Pancreas (tissue), 10 donors: ENCODE data around the gene SSBP3. TPM values are rescaled to one million over a fixed set of nuclear protein-coding genes. Genes with fewer than 3 reads are reported as not detected.

Source experiments
- ATAC-seq, 4 donors: fragments of 200-7000 bp; cut with Tn5 transposase; one replicate each; pipeline versions ENCODE4 v1.8.0 to v1.9.1; 2020; ENCODE audit warnings: mild to moderate bottlenecking in 4 of 4, moderate library complexity in 4 of 4
- DNase-seq, 6 donors: peaks; one replicate each; pipeline ENCODE4 v3.0.0-alpha.2; 2020
- FAIRE-seq: peaks from 2 replicates; lab custom pipeline; 2012; peaks lifted over from hg19 to GRCh38; lab: Jason Lieb, UNC
- H3K27ac ChIP-seq, 4 donors: fragments of 200-600 bp; sonication (generic); 1 replicate in 3 of 4; 2 replicates in 1 of 4; pipeline versions ENCODE4 v1.5.0 to v1.8.0; 2020
- H3K27me3 ChIP-seq, 4 donors: fragments of 200-600 bp; one replicate each; pipeline ENCODE4 v1.8.0; 2021
- H3K36me3 ChIP-seq, 3 donors: fragments of 200-600 bp; sonication (generic) in 1 of 3; one replicate each; pipeline versions ENCODE4 v1.5.0 to v1.8.0; 2020 to 2021
- H3K4me1 ChIP-seq, 3 donors: fragments of 200-600 bp; one replicate each; pipeline ENCODE4 v1.8.0; 2021
- H3K4me3 ChIP-seq, 4 donors: fragments of 200-600 bp; sonication (generic) in 2 of 4; one replicate each; pipeline versions ENCODE4 v1.5.0 to v1.8.0; 2020 to 2021
- H3K9me3 ChIP-seq, 4 donors: fragments of 200-600 bp; one replicate each; pipeline ENCODE4 v1.8.0; 2021
- CTCF ChIP-seq, 4 donors: fragments of 200-600 bp; sonication (generic) in 3 of 4; IDR thresholded peaks; one replicate each; pipeline versions ENCODE4 v1.5.0 to v1.8.0; 2021; ENCODE audit warnings: antibody characterized with exemption in 4 of 4
- WGBS, 2 donors: extraction: QIAGEN DNeasy Blood & Tissue Kit; methylation state at CpG; one replicate each; pipeline ENCODE4 v1.1.7; 2013; 5-methylcytosine and 5-hydroxymethylcytosine counted together
- intact Hi-C, 3 donors: fragments of 100-400 bp; cut with DNase I; formaldehyde crosslinking; loops; one replicate each; pipeline versions ENCODE4 v1.11.1 to v1.14.2; 2022
- polyA plus RNA-seq, 2 donors: library from polyadenylated mRNA; stranded (reverse); fragments of 200-250 nt; gene quantifications; one replicate each; pipeline ENCODE4 v1.2.3, GENCODE V29; 2013
- total RNA-seq, 6 donors: library from RNA; stranded (reverse); fragmentation: NEBNext Ultra II Directional in 4 of 6; extraction: Animal tissue kit (Norgen Biotek cat#: 25700) in 4 of 6; gene quantifications; one replicate each; pipeline versions ENCODE4 v1.2.1 to v1.2.4, GENCODE V29; 2021 to 2023
- donor health status: healthy with polysubstance abuse.
- donor health status: DM: no; HTN: no; CAD: no; lungs with moderate emphysema.
- donor health status: DM: no; HTN: no; CAD: no.
- donor health status: control.
- donor health status: control.
- donor health status: Bipolar disorder and iron deficiency.
- donor health status: DM: yes; HTN: yes; CAD: no.
- donor health status: DM: no; HTN: no; CAD: no.
- donor health status: DM: no; HTN: no; CAD: no.
- donor health status: DM: yes; HTN: yes; CAD: no.

Gene SSBP3
- total and polyA plus RNA-seq, 8 donors, result 16.4 to 31.0 (median 22.9) TPM

GRCh38 chr1:54292002-54292911, 113.9 kb downstream of the SSBP3 start:
- Histone ChIP-seq H3K36me3 (no peaks in the 10 kb centered on the region), H3K27ac (peak overlapping the region in 1 of 4 donors; percentile 37), H3K9me3 (no peaks in the 10 kb centered on the region), H3K4me1 (peaks cover 0 to 20% (median 20%) of the 10 kb centered on the region in 3 donors), H3K27me3 (no peaks in the 10 kb centered on the region), H3K4me3 (no peak overlapping the region)
- intact Hi-C loops, result no loop called here
- ATAC-seq (no peak), FAIRE-seq (no peak), DNase-seq (no peak)
- TF ChIP-seq CTCF (IDR thresholded peaks at IDR 0.05), result no peak
- WGBS, 2 donors, result 81 to 84% methylated on average over 10 of the region's 10 CpGs

- Histone ChIP-seq H3K27ac (peak overlapping the region in 1 of 4 donors; percentile 37), H3K9me3 (no peaks in the 10 kb centered on the region), H3K4me3 (no peak overlapping the region), H3K27me3 (no peaks in the 10 kb centered on the region), H3K4me1 (peaks cover 0 to 26% (median 24%) of the 10 kb centered on the region in 3 donors), H3K36me3 (no peaks in the 10 kb centered on the region)
- 67 to 71% methylated on average over 19 to 20 of the region's 20 CpGs for WGBS, 2 donors
- no peak for FAIRE-seq
- intact Hi-C loops, result no loop called here
- ATAC-seq, result peak in 3 of 4 donors; percentile 13 to 25 (median 14)
- no peak for DNase-seq
- no peak for TF ChIP-seq CTCF (IDR thresholded peaks at IDR 0.05)
Measured at GRCh38 chr1:54291276-54292001, 114.8 kb downstream of the SSBP3 start.

GRCh38 chr1:54290506-54291184, 115.5 kb downstream of the SSBP3 start:
- no peak overlapping the region for H3K4me3 ChIP-seq
- intact Hi-C loops, result no loop called here
- peak overlapping the region in 1 of 4 donors; percentile 5 for H3K27ac ChIP-seq
- no peaks in the 10 kb centered on the region for H3K9me3 ChIP-seq
- no peaks in the 10 kb centered on the region for H3K27me3 ChIP-seq
- H3K4me1 ChIP-seq, result peaks cover 0 to 33% (median 24%) of the 10 kb centered on the region in 3 donors
- WGBS, 2 donors, result 24% methylated on average over 12 of the region's 12 CpGs
- FAIRE-seq (no peak), DNase-seq (no peak), ATAC-seq (peak; percentile 13 to 34 (median 28))
- no peaks in the 10 kb centered on the region for H3K36me3 ChIP-seq
- no peak for TF ChIP-seq CTCF (IDR thresholded peaks at IDR 0.05)

- intact Hi-C loops, result loop anchor here in 1 of 3 donors (10.0 kb wide), 1 partner anchor 105 kb away; no protein-coding TSS in a partner anchor
- H3K9me3 ChIP-seq, result no peaks in the 10 kb centered on the region
- 83 to 84% methylated on average over 6 of the region's 6 CpGs for WGBS, 2 donors
- H3K4me1 ChIP-seq, result peaks cover 0 to 33% (median 24%) of the 10 kb centered on the region in 3 donors
- H3K4me3 ChIP-seq, result no peak overlapping the region
- TF ChIP-seq CTCF (IDR thresholded peaks at IDR 0.05), result no peak
- no peaks in the 10 kb centered on the region for H3K27me3 ChIP-seq
- H3K36me3 ChIP-seq, result no peaks in the 10 kb centered on the region
- FAIRE-seq (no peak), ATAC-seq (no peak), DNase-seq (no peak)
- H3K27ac ChIP-seq, result peak overlapping the region in 1 of 4 donors; percentile 5
Measured at GRCh38 chr1:54289712-54290233, 116.4 kb downstream of the SSBP3 start.
